A673 (cell line): Measurements from ENCODE around the gene TRIP10.

Experiments
- EZH2 ChIP-seq: fragments of 200-600 bp; sonication (generic); IDR thresholded peaks from 2 replicates; pipeline ENCODE4 v1.6.1; 2017; ENCODE audit warnings: borderline replicate concordance, low read depth, mild to moderate bottlenecking, mixed read lengths, antibody characterized with exemption, low read length; ENCODE audit not compliant: poor library complexity, severe bottlenecking
- TF ChIP-seq, protein P1 (sequence below): fragments of 300-800, 200-600 bp; sonication (generic); conservative IDR thresholded peaks from 2 replicates; pipeline ENCODE4 v1.5.1; 2017; ENCODE audit warnings: low read depth, mild to moderate bottlenecking, antibody characterized with exemption, low read length, moderate library complexity, mixed read lengths

DNA sequence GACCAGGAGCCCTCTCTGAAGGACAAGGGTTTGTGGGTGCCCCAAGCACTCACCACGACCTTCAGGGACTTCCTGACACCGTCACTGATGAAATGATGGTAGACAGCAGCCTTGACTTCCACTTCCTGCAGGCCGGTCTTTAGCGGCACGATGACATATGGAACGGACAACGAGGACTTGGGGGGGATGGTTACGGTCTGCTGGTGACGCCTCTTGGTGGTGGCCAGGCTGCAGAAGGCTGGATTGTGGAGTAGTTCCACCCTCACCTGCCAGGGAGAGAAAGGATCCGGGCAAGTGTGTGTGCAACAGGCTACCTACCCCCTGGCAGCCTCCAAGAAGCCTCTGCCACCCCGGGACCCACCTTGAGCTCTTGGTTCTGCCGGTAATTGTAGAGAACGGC, 42.2 kb upstream of the TRIP10 start:
- no peak for TF ChIP-seq EZH2
- TF ChIP-seq, protein P1, sequence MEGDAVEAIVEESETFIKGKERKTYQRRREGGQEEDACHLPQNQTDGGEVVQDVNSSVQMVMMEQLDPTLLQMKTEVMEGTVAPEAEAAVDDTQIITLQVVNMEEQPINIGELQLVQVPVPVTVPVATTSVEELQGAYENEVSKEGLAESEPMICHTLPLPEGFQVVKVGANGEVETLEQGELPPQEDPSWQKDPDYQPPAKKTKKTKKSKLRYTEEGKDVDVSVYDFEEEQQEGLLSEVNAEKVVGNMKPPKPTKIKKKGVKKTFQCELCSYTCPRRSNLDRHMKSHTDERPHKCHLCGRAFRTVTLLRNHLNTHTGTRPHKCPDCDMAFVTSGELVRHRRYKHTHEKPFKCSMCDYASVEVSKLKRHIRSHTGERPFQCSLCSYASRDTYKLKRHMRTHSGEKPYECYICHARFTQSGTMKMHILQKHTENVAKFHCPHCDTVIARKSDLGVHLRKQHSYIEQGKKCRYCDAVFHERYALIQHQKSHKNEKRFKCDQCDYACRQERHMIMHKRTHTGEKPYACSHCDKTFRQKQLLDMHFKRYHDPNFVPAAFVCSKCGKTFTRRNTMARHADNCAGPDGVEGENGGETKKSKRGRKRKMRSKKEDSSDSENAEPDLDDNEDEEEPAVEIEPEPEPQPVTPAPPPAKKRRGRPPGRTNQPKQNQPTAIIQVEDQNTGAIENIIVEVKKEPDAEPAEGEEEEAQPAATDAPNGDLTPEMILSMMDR: no peak
